SK-MEL-5 (cell line): ENCODE data around the gene DSP. TPM values are rescaled to one million over a fixed set of nuclear protein-coding genes. Genes with fewer than 3 reads are reported as not detected.

Experiments used
- DNase-seq: peaks from one replicate; pipeline ENCODE4 v3.0.0-alpha.2; 2016; ENCODE audit warnings: low read depth, low spot score
- in situ Hi-C: cut with HindIII; loops from 2 replicates; pipeline ENCODE4 v1.10.0; 2016; ENCODE audit warnings: low sequenced_read_pairs, high pct_unique_total_duplicates, low pct_unique_long_range_greater_than_20kb
- total RNA-seq: library from RNA; depleted of rRNA; stranded (reverse); fragments of >200 nt; shearing (Covaris generic); gene quantifications from 2 replicates; pipeline ENCODE4 v1.2.3, GENCODE V29; 2014

DSP gene
- total RNA-seq, 1 experiment from 2014 or later: 2.0 TPM

- in situ Hi-C loops: no loop called here
- no peak for DNase-seq
Observed at GRCh38 chr6:7578931-7579330, 37.5 kb downstream of the DSP start.

GRCh38 chr6:7579851-7580250 lies 38.4 kb downstream of the DSP start:
- in situ Hi-C loops: no loop called here
- DNase-seq: no peak

GRCh38 chr6:7580537-7580926 lies 39.1 kb downstream of the DSP start:
- in situ Hi-C loops: no loop called here
- no peak for DNase-seq

GRCh38 chr6:7580927-7581618 lies 39.6 kb downstream of the DSP start:
- in situ Hi-C loops: no loop called here
- DNase-seq: no peak

- in situ Hi-C loops: no loop called here
- no peak for DNase-seq
Observed at GRCh38 chr6:7585287-7585930, 43.9 kb downstream of the DSP start.

GRCh38 chr6:7587631-7588100 lies 46.2 kb downstream of the DSP start:
- no peak for DNase-seq
- in situ Hi-C loops: no loop called here

GRCh38 chr6:7588506-7588905 lies 47.0 kb downstream of the DSP start:
- in situ Hi-C loops: no loop called here
- DNase-seq: no peak

- DNase-seq: no peak
- in situ Hi-C loops: no loop called here
Observed at GRCh38 chr6:7589221-7589620, 47.8 kb downstream of the DSP start.

GRCh38 chr6:7589949-7590917 lies 48.8 kb downstream of the DSP start, which contains the start of gene SNRNP48:
Gene SNRNP48, plus strand, starts transcription at chr6:7590198. Its CDS starts 60 bp downstream, at chr6:7590258.
- peak; percentile 98 for DNase-seq

GRCh38 chr6:7590918-7591302 lies 49.4 kb downstream of the DSP start:
- in situ Hi-C loops: no loop called here
- DNase-seq: peak; percentile 37

More at GRCh38 chr6:7589949-7590917, 48.8 kb downstream of the DSP start, which contains the start of gene SNRNP48:
- in situ Hi-C loops: no loop called here

- no peak for DNase-seq
- in situ Hi-C loops: no loop called here
Observed at GRCh38 chr6:7591770-7592169, 50.3 kb downstream of the DSP start.

- DNase-seq: no peak
- in situ Hi-C loops: no loop called here
Observed at GRCh38 chr6:7593229-7593628, 51.8 kb downstream of the DSP start.

GRCh38 chr6:7594579-7595125 lies 53.2 kb downstream of the DSP start:
- DNase-seq: no peak
- in situ Hi-C loops: no loop called here

- in situ Hi-C loops: loop anchor here (25.0 kb wide), 1 partner anchor 317 kb away; no protein-coding TSS in a partner anchor
- no peak for DNase-seq
Observed at GRCh38 chr6:7604003-7604402, 62.5 kb downstream of the DSP start.

GRCh38 chr6:7604506-7604905 lies 63.0 kb downstream of the DSP start:
- DNase-seq: no peak
- in situ Hi-C loops: loop anchor here (25.0 kb wide), 1 partner anchor 317 kb away; no protein-coding TSS in a partner anchor

GRCh38 chr6:7615611-7616383 lies 74.3 kb downstream of the DSP start:
- in situ Hi-C loops: loop anchor here (25.0 kb wide), 1 partner anchor 328 kb away; no protein-coding TSS in a partner anchor
- DNase-seq: peak; percentile 85
